22Rv1 (cell line): ENCODE data around the gene KLHL40.

Source experiments
- H3K27ac ChIP-seq: fragments of 450-650 bp; 2 replicates; pipeline ENCODE4 v1.5.1; 2017
- ZFX ChIP-seq: fragments of 450-650 bp; IDR thresholded peaks from 2 replicates; pipeline ENCODE4 v1.6.1; 2017; ENCODE audit warnings: antibody characterized with exemption, borderline replicate concordance
- TF ChIP-seq, protein P1 (sequence below): fragments of 450-650 bp; IDR thresholded peaks from 2 replicates; pipeline ENCODE4 v1.5.1; 2017; ENCODE audit warnings: mild to moderate bottlenecking

Gene KLHL40

DNA sequence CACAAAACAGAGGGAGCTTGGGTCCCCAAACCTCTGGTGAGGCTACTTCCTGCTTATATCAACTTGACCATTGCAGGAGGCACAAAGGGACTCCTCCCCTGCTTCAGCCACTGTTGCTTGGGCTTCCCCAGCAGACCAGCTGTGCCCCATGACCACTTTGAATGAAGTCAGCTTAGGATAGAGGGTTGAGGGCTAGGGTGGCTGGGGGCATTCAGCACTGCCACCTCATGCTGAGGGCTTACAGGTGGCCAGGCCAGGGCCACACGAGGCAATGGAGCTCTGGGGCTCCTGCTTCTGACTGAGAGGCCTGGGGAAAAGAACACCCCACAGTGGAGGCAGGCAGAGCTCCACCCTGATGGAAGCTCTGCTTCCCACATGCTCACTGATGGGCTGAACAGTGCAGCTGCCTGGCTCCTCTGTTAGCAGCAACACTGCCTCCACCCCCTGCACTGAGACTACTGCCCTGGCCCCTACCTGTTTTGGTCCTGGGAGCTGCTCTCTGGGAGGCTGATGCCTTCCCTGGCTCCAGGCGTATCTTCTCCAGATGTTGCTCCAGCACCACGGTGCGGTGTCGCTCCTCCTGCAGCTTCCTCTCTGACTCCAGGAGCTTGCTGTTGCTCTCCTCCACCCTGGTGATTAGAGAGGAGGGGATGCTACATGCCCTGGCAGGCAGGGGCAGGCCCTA is 27.5 kb downstream of the KLHL40 start:
- no peak for TF ChIP-seq ZFX
- TF ChIP-seq, protein P1, sequence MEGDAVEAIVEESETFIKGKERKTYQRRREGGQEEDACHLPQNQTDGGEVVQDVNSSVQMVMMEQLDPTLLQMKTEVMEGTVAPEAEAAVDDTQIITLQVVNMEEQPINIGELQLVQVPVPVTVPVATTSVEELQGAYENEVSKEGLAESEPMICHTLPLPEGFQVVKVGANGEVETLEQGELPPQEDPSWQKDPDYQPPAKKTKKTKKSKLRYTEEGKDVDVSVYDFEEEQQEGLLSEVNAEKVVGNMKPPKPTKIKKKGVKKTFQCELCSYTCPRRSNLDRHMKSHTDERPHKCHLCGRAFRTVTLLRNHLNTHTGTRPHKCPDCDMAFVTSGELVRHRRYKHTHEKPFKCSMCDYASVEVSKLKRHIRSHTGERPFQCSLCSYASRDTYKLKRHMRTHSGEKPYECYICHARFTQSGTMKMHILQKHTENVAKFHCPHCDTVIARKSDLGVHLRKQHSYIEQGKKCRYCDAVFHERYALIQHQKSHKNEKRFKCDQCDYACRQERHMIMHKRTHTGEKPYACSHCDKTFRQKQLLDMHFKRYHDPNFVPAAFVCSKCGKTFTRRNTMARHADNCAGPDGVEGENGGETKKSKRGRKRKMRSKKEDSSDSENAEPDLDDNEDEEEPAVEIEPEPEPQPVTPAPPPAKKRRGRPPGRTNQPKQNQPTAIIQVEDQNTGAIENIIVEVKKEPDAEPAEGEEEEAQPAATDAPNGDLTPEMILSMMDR: no peak
- H3K27ac ChIP-seq: no peak overlapping the region

DNA sequence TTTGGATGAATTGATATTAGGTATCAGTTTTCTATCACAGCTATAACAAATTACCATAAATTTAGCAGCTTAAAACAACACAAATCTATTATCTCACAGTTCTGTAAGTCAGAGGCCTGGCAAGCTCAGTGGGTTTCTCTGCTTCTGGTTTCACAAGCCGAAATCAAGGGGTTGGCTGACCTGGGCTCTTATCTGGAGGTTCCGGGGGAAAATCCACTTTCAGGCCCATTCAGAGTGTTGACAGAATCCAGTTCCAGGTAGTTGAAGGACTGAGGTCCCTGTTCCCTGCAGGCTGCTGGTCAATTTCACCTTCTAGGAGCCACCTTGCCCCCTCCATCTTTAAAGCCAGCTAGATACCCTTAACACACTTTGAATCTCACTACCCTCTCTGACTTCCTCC is 28.4 kb downstream of the KLHL40 start:
- TF ChIP-seq, protein P1: no peak
- no peak for TF ChIP-seq ZFX

DNA sequence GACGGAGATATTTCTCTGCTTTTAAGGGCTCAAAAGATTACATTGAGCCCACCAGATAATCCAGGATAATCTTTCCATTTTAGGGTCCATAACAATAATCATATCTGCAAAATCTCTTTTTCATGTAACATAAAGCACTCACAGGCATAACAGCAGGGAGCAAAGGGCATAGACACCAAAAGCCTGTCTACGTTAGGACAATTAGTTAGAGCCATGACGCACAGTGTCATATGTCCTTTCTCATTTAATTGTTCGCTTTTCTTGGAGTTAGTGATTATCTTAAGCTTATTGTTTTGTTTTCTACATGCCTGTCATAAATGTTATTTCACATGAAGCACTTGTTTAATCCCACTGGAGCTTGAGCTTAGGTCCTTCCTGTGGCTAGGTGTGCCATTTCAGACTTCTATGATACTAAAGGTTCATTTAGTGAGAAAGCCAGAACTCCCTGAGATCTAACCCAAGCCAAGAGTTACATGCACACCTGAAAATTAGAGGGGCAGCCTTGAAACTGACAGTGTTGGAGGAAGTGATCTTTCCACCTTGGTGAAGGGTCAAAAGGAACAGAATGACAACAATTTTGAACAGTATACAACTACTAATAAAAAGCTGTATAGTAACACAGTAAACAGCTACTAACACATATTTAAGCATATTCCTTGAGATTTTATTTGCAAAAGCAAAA is 29.0 kb downstream of the KLHL40 start:
- no peak overlapping the region for H3K27ac ChIP-seq
- TF ChIP-seq, protein P1: no peak
- no peak for TF ChIP-seq ZFX

More for the DNA sequence above, 28.4 kb downstream of the KLHL40 start:
- H3K27ac ChIP-seq: no peak overlapping the region

DNA sequence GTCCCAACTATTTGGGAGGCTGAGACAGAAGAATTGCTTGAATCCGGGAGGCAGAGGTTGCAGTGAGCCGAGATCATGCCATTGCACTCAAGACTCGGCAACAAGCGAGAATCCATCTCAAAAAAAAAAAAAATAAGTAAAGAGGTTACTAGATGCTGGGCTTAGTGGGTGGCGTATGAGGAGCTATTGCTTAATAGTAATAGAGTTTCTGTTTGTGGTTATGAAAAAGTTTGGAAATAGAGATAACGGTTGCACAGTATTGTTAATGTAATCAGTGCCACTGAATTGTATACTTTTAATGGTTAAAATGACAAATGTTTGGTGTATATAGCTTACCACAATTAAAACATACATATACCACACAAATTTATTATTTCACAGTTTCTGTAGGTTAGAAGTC is 32.0 kb downstream of the KLHL40 start:
- no peak for TF ChIP-seq ZFX
- TF ChIP-seq, protein P1: no peak
- H3K27ac ChIP-seq: no peak overlapping the region

DNA sequence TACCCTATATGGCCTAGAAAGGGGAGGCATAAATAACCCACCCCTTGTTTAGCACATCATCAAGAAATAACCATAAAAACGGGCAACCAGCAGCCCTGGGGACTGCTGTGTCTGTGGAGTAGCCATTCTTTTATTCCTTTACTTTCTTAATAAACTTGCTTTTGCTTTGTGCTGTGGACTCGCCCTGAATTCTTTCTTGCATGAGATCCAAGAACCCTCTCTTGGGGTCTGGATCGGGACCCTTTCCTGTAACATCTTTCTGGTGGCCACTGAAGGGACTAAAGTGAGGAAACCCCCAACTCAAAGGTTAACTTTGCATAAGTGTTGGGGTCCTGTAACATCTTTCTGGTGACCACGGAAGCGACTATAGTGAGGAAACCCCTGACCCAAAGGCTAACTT is 33.0 kb downstream of the KLHL40 start:
- no peak overlapping the region for H3K27ac ChIP-seq
- no peak for TF ChIP-seq ZFX
- TF ChIP-seq, protein P1: no peak

DNA sequence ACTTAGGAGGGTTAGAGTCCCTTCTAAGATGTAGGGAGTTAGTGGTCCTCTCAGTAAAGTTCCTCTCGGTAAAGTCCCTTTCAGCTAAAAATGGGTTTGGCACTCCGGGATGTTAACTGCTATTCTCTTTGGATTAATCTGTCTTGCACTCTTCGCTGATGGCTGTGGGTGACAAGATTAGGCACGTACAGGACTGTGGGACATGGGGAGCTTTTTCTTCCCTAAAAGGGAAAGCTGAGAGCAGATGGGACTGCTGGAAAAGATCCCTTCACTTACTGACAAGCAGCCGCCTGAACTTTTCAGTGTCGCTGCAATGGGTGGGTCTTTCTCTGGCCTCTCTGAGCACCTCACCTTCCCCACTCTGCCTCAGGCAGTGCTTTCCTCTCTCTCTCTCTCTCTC is 33.7 kb downstream of the KLHL40 start:
- TF ChIP-seq, protein P1: no peak
- TF ChIP-seq ZFX: no peak

DNA sequence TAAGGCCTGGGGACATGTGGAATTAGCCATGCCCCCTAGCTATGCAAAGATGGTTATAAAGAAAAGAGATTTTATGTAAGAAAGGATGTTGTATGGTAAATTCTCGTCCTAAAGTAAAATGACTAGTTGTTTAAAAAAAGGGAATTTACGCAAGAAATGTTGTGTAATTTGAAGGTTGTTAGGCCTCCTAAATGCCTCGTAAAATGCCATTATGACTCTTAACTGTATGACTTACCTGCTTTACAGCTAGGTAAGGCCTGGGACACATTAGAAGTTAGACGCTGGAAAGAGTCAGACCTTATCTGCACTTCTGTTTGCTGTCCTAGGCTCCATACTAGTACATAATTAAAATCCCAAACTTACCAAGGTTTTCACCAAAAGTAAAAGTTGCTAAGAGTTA is 34.8 kb downstream of the KLHL40 start:
- TF ChIP-seq, protein P1: no peak
- no peak for TF ChIP-seq ZFX

More for the DNA sequence above, 33.7 kb downstream of the KLHL40 start:
- H3K27ac ChIP-seq: no peak overlapping the region

More for the DNA sequence above, 34.8 kb downstream of the KLHL40 start:
- no peak overlapping the region for H3K27ac ChIP-seq
